Peyer's patch (tissue), 4 donors: ENCODE data around the gene TEX35. TPM values are rescaled to one million over a fixed set of nuclear protein-coding genes. Genes with fewer than 3 reads are reported as not detected.
"Not testable (repeated sequence)": the region's sequence is repeated elsewhere in the genome, so short reads cannot be mapped to it uniquely, and the experiment has no call there.

Experiments used
- DNase-seq, 3 donors: peaks; one replicate each; pipeline ENCODE4 v3.0.0-alpha.2; 2017 to 2019
- H3K27ac ChIP-seq, 4 donors: fragments of 200-600 bp; sonication (generic); one replicate each; pipeline ENCODE4 v1.5.1; 2016 to 2019
- H3K27me3 ChIP-seq, 2 donors: fragments of 200-600 bp; sonication (generic); one replicate each; pipeline ENCODE4 v1.5.1; 2019
- H3K36me3 ChIP-seq, 3 donors: fragments of 200-600 bp; sonication (generic); one replicate each; pipeline ENCODE4 v1.5.1; 2016 to 2019
- H3K4me1 ChIP-seq, 4 donors: fragments of 200-600 bp; sonication (generic); one replicate each; pipeline ENCODE4 v1.5.1; 2016 to 2019
- H3K4me3 ChIP-seq, 4 donors: fragments of 200-600 bp; sonication (generic); 1 replicate in 3 of 4; 2 replicates in 1 of 4; pipeline ENCODE4 v1.5.1; 2016 to 2019; ENCODE audit warnings: mild to moderate bottlenecking in 1 of 4
- H3K9me3 ChIP-seq, 4 donors: fragments of 200-600 bp; sonication (generic); one replicate each; pipeline ENCODE4 v1.5.1; 2016 to 2019; ENCODE audit warnings: mild to moderate bottlenecking in 1 of 4
- CTCF ChIP-seq, 6 experiments: fragments of 450-650 bp in 4 of 6; fragments of 200-600 bp in 2 of 6; sonication (generic) in 1 of 6; IDR thresholded peaks; one replicate each; pipeline ENCODE4 v1.5.1; 2017 to 2019; ENCODE audit warnings: antibody characterized with exemption in 6 of 6, mild to moderate bottlenecking in 3 of 6, moderate library complexity in 1 of 6
- POLR2A ChIP-seq, 2 donors: fragments of 450-650 bp; IDR thresholded peaks; one replicate each; pipeline ENCODE4 v1.5.1; 2017; ENCODE audit warnings: antibody characterized with exemption in 2 of 2, mild to moderate bottlenecking in 2 of 2, moderate library complexity in 2 of 2
- total RNA-seq, 4 donors: library from RNA; depleted of rRNA; stranded (reverse); fragments of >200 nt; gene quantifications; one replicate each; pipeline ENCODE4 v1.1.0, GENCODE V29; 2016

Gene TEX35
- total RNA-seq, 4 donors from 2014 or later, result not detected

- Histone ChIP-seq H3K27ac (no peak overlapping the region), H3K36me3 (no peaks in the 10 kb centered on the region), H3K4me1 (peaks cover 0 to 3% (median 0%) of the 10 kb centered on the region in 4 donors), H3K9me3 (no peaks in the 10 kb centered on the region), H3K4me3 (no peak overlapping the region), H3K27me3 (no peaks in the 10 kb centered on the region)
- no peak for DNase-seq
- TF ChIP-seq POLR2A (IDR thresholded peaks at IDR 0.05), result no peak
- TF ChIP-seq CTCF (IDR thresholded peaks at IDR 0.05), result no peak
Measured at GRCh38 chr1:178502856-178503255, 10.1 kb upstream of the TEX35 start.

- not testable (repeated sequence) for H3K4me1 ChIP-seq, H3K27ac ChIP-seq, H3K4me3 ChIP-seq, H3K36me3 ChIP-seq, H3K27me3 ChIP-seq, DNase-seq, H3K9me3 ChIP-seq
Measured at GRCh38 chr1:178503316-178503715, 9.6 kb upstream of the TEX35 start.

GRCh38 chr1:178503849-178504248 is 9.1 kb upstream of the TEX35 start:
- no peak overlapping the region for H3K27ac ChIP-seq
- H3K36me3 ChIP-seq, result no peaks in the 10 kb centered on the region
- H3K9me3 ChIP-seq, result no peaks in the 10 kb centered on the region
- peaks cover 0 to 3% (median 0%) of the 10 kb centered on the region in 4 donors for H3K4me1 ChIP-seq
- no peak for TF ChIP-seq CTCF (IDR thresholded peaks at IDR 0.05)
- no peak for TF ChIP-seq POLR2A (IDR thresholded peaks at IDR 0.05)
- no peak overlapping the region for H3K4me3 ChIP-seq
- H3K27me3 ChIP-seq, result no peaks in the 10 kb centered on the region
- DNase-seq, result peak in 1 of 3 donors; percentile 13

DNA sequence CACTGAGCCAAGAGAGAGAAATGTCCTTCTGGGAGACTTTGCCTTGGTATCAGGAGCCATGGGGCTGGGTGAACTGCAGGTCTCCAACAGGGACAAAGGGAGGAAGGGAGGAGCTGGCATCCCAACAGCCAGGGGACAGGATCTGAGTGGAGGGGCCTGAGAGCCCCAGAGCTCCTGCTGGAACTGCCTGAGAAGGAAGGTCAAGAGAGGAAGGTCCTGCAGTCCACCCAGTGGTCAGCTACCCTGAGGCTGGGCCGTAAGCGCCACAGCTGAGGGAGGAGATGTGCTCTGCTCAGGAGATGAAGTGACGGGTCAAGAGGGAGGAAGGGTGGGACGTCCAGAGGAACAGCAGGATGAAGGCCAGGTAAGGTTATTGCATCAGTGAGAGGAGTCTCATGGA is 8.6 kb upstream of the TEX35 start:
- TF ChIP-seq POLR2A (IDR thresholded peaks at IDR 0.05) (no peak), CTCF (IDR thresholded peaks at IDR 0.05) (no peak)
- no peak overlapping the region for H3K4me3 ChIP-seq
- no peaks in the 10 kb centered on the region for H3K27me3 ChIP-seq
- H3K9me3 ChIP-seq, result no peaks in the 10 kb centered on the region
- H3K4me1 ChIP-seq, result peaks cover 0 to 3% (median 0%) of the 10 kb centered on the region in 4 donors
- no peak overlapping the region for H3K27ac ChIP-seq
- peak in 1 of 3 donors; percentile 39 for DNase-seq
- H3K36me3 ChIP-seq, result no peaks in the 10 kb centered on the region

DNA sequence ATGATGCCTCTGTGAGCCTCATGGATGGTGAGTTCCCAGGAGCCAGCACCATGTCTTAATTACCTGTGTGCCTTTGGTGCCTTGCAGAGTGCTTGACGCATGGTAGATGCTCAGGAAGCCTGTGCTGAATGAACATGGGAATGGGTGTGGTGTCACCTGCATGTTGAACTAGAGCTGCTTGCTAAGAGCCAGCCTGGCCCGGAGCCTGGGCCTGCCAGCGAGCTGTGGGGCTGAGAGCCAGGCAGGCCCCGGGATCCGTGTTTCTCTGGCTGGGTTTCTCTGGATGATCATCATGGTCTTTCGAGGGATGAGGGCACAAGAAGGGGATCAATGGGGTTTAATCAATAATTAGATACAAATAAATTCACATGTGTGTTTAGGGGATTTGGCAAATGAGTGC is 6.7 kb upstream of the TEX35 start:
- no peaks in the 10 kb centered on the region for H3K36me3 ChIP-seq
- H3K27ac ChIP-seq, result peak overlapping the region in 1 of 4 donors; percentile 38
- TF ChIP-seq POLR2A (IDR thresholded peaks at IDR 0.05), result no peak
- TF ChIP-seq CTCF (IDR thresholded peaks at IDR 0.05), result no peak
- no peaks in the 10 kb centered on the region for H3K9me3 ChIP-seq
- H3K4me3 ChIP-seq, result no peak overlapping the region
- DNase-seq, result peak in 2 of 3 donors; percentile 35 to 39
- no peaks in the 10 kb centered on the region for H3K27me3 ChIP-seq
- H3K4me1 ChIP-seq, result no peaks in the 10 kb centered on the region

GRCh38 chr1:178506669-178507068 is 6.2 kb upstream of the TEX35 start:
- TF ChIP-seq CTCF (IDR thresholded peaks at IDR 0.05), result no peak
- TF ChIP-seq POLR2A (IDR thresholded peaks at IDR 0.05), result no peak
- no peaks in the 10 kb centered on the region for H3K36me3 ChIP-seq
- H3K9me3 ChIP-seq, result no peaks in the 10 kb centered on the region
- peak in 2 of 3 donors; percentile 74 to 80 for DNase-seq
- H3K4me1 ChIP-seq, result no peaks in the 10 kb centered on the region
- H3K27me3 ChIP-seq, result no peaks in the 10 kb centered on the region
- H3K4me3 ChIP-seq, result no peak overlapping the region
- H3K27ac ChIP-seq, result peak overlapping the region in 1 of 4 donors; percentile 38
